ENCODE results near the gene OR4P4.

OR4P4 gene

DNA sequence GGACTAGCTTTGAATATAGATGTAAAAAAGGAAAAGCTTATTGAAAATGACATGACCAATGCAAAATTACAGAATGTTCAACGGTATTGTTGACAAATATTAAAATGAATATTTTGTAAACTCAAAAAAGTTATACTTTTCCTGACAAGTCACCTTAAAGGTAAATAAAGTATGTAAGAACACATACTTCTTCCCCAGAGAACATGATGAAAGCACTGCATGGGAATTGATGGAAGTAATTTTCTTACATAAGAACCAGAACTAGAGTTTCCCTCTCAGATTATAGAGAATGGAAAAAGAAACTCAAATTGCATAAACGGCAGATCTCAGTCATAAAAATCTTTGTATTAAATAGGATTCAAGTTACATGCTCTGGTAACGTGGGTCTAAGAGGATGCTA lies at the start of gene OR4P4:
TSS of gene OR4P4 (plus strand) at position 301 of the 400 bp plus-strand sequence.
- no peak for DNase-seq

DNA sequence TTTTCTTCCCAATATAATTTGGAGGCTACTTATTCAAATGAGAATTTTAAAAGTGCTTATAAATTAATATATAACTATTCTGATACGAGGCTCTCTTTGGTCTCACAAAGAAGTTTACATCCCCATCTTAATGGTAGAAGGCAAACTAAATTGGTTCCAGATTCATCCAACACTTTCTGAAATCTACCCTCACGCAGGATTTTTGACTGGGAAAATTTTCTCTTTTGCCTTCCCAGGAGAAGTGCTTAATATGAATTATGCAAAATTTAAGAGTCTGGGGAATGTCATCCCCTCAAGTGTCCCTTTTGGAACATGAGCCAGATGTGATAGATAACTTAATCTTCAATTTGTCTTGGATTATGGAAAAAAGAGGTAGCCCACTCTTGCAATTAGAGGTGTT lies 27.4 kb upstream of the OR4P4 start, which contains the start of gene OR4C11:
TSS of gene OR4C11 (minus strand) at position 101 of the 400 bp plus-strand sequence. CDS start 3,272 bp downstream, outside the sequence.
- DNase-seq, result no peak

DNA sequence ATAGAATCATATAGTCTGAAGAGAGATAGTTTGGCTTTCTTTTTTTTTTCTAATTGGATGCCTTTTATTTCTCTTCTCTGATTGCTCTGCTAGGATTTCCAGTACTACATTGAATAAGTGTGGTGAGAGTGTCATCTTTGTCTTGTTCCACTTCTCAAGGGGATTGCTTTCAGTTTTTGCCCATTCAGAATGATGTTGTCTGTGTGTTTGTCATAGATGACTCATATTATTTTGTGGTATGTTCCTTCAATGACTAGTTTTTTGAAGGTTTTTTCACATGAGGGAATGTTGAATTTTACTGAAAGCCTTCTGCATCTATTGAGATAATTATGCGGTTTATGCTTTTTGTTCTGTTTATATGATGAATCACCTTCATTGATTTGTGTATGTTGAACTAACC lies 10.4 kb upstream of the OR4P4 start:
- no peak for DNase-seq

DNA sequence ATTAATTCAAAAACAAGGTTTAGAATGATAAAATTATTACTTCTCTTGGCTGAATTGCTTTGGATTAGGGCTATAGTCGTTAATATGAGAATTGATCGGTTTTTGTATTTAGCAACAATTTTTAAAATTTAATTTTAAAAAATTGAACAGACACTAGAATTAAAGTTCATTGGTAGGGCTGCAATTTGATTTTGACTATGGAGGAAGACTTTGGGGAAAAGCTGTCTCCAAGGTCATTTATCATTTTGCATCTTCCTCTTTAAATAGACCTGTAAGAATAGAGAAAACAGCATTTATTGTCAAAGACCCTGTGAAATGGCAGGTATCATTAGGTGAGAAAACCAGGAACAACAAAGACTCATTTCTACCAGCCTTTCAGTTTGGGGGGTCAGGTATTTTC lies 13.1 kb downstream of the OR4P4 start, which contains the start of gene OR4S2:
TSS of gene OR4S2 (plus strand) at position 301 of the 400 bp plus-strand sequence. CDS start 2,577 bp downstream, outside the sequence.
- no peak for DNase-seq

GRCh38 chr11:55652560-55652959 lies 17.6 kb downstream of the OR4P4 start:
- no peak for DNase-seq

GRCh38 chr11:55655096-55655495 lies 20.2 kb downstream of the OR4P4 start:
- DNase-seq, result no peak

- DNase-seq, result no peak
Measured at GRCh38 chr11:55658031-55658573, 23.2 kb downstream of the OR4P4 start.

DNA sequence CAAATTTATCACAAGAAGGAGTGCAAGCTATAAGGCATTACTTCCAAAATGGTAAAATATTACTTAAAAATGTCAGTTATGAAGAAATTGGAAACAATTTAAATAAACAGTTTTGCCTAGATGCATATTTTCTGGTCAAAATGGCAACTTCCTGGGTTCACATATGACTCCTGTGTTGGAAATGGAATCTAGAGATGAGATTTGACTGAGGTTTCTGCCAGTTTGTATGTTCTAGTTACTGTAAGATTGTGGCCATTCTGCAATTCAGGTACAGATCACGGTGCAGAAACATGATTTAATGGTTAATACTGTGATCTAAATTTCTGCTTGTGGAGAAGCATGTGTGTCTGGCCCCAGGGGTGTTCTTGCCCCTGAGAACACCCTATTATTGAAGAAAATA lies 23.7 kb downstream of the OR4P4 start:
- no peak for DNase-seq

- no peak for DNase-seq
Measured at GRCh38 chr11:55661901-55662300, 27.0 kb downstream of the OR4P4 start, which contains the start of gene OR4C6. Gene OR4C6 (plus strand): TSS chr11:55662201. CDS start chr11:55665167, 2,966 bp downstream.

- no peak for DNase-seq
Measured at GRCh38 chr11:55669376-55669775, 34.5 kb downstream of the OR4P4 start.

DNA sequence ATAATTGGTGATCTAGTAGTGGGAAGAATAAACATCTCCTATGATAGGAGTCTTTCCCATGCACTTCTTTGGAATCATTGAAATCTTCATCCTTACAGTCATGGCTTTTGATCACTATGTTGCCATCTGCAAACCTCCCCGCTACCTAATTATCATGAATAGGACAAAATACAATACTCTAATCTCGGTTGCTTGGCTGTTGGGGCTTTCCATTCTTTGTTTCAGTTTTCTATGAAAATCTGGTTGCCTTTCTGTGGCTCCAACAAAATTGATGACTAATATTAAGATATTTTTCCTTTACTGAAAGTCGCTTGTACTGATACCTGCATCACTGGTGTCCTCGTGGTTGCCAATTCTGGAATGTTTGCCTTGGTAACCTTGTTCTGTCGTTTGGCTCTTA lies 38.9 kb downstream of the OR4P4 start:
- no peak for DNase-seq

Measured in NCI-H1048 (cell line).